Naive thymus-derived CD4-positive, alpha-beta T cell (primary cell): ENCODE measurements around the gene FLNB. TPM values are rescaled to one million over a fixed set of nuclear protein-coding genes. Genes with fewer than 3 reads are reported as not detected.
A peak's percentile ranks its signal among the peaks of the same experiment; 100 is the strongest.

Source experiments
- ATAC-seq: fragments of 150-1000 bp; cut with Tn5 transposase; 2 replicates; pipeline ENCODE4 v1.10.0; 2021; ENCODE audit warnings: mild to moderate bottlenecking, moderate library complexity
- CTCF ChIA-PET: fragments of 350-600 bp; sonication (Branson Sonifier 250); formaldehyde crosslinking; loops from one replicate; lab custom pipeline; 2021; ENCODE audit warnings: antibody characterized with exemption; lab: Charles Lee
- POLR2A ChIA-PET: fragments of 350-600 bp; sonication (Branson Sonifier 250); formaldehyde crosslinking; loops from one replicate; lab custom pipeline; 2021; ENCODE audit warnings: antibody characterized with exemption, inconsistent platforms; lab: Charles Lee
- DNase-seq, 9 donors: peaks; one replicate each; pipeline versions ENCODE4 v3.0.0 to v3.0.0-alpha.2; 2020 to 2022; ENCODE audit warnings: mixed read lengths in 1 of 9
- H3K27ac ChIP-seq: one replicate; pipeline ENCODE4 v1.7.0; 2013; ENCODE audit warnings: mild to moderate bottlenecking, low read depth, low read length, moderate library complexity
- H3K27me3 ChIP-seq, 2 donors: one replicate each; pipeline ENCODE4 v1.7.0; 2013; ENCODE audit warnings: low read length in 2 of 2, mild to moderate bottlenecking in 2 of 2, moderate library complexity in 2 of 2; ENCODE audit not compliant: control insufficient read depth in 2 of 2, insufficient read depth in 2 of 2
- H3K36me3 ChIP-seq, 3 experiments: 1 replicate in 2 of 3; 2 replicates in 1 of 3; pipeline ENCODE4 v1.7.0; 2013; ENCODE audit warnings: low read length in 3 of 3, mild to moderate bottlenecking in 3 of 3, moderate library complexity in 1 of 3; ENCODE audit not compliant: insufficient read depth in 3 of 3, control insufficient read depth in 2 of 3
- H3K4me1 ChIP-seq, 2 donors: one replicate each; pipeline ENCODE4 v1.7.0; 2013; ENCODE audit warnings: low read length in 2 of 2, mild to moderate bottlenecking in 2 of 2, moderate library complexity in 1 of 2; ENCODE audit not compliant: control insufficient read depth in 2 of 2, insufficient read depth in 2 of 2
- H3K4me3 ChIP-seq: 2 replicates; pipeline ENCODE4 v1.7.0; 2013; ENCODE audit warnings: mild to moderate bottlenecking, low read length
- H3K9me3 ChIP-seq, 3 experiments: 1 replicate in 2 of 3; 2 replicates in 1 of 3; pipeline ENCODE4 v1.7.0; 2013; ENCODE audit warnings: low read length in 3 of 3; ENCODE audit not compliant: control insufficient read depth in 2 of 3
- H3K27ac Mint-ChIP-seq, 9 donors: one replicate each; pipeline ENCODE4 v1.8.0; 2020 to 2022; ENCODE audit warnings: mixed read lengths in 9 of 9, mild to moderate bottlenecking in 8 of 9, moderate library complexity in 5 of 9, inconsistent platforms in 2 of 9
- H3K27me3 Mint-ChIP-seq, 5 donors: one replicate each; pipeline ENCODE4 v1.8.0; 2021 to 2022; ENCODE audit warnings: mixed read lengths in 5 of 5, mild to moderate bottlenecking in 1 of 5
- H3K36me3 Mint-ChIP-seq, 5 donors: one replicate each; pipeline ENCODE4 v1.8.0; 2020 to 2022; ENCODE audit warnings: mixed read lengths in 5 of 5, mild to moderate bottlenecking in 3 of 5, inconsistent platforms in 1 of 5
- H3K4me1 Mint-ChIP-seq, 7 donors: one replicate each; pipeline ENCODE4 v1.8.0; 2020 to 2022; ENCODE audit warnings: mixed read lengths in 7 of 7, mild to moderate bottlenecking in 3 of 7, inconsistent platforms in 1 of 7
- H3K4me3 Mint-ChIP-seq, 10 donors: one replicate each; pipeline ENCODE4 v1.8.0; 2020 to 2022; ENCODE audit warnings: mild to moderate bottlenecking in 10 of 10, mixed read lengths in 10 of 10, moderate library complexity in 6 of 10, inconsistent platforms in 2 of 10
- H3K9me3 Mint-ChIP-seq, 11 donors: one replicate each; pipeline ENCODE4 v1.8.0; 2020 to 2022; ENCODE audit warnings: mixed read lengths in 11 of 11, mild to moderate bottlenecking in 4 of 11, inconsistent platforms in 1 of 11, moderate library complexity in 1 of 11
- intact Hi-C, 2 donors: fragments of 100-400 bp; cut with micrococcal nuclease; formaldehyde crosslinking; loops; one replicate each; pipeline ENCODE4 v1.15.1; 2023
- polyA plus RNA-seq, 2 donors: library from polyadenylated mRNA; unstranded; fragments of 300-500 nt; fragmentation: Illumina TruSeq; gene quantifications; one replicate each; pipeline ENCODE4 v1.2.3, GENCODE V29; 2021
- total RNA-seq, 6 experiments: library from RNA in 5 of 6; stranded (reverse) in 5 of 6; gene quantifications; 1 replicate in 5 of 6; 2 replicates in 1 of 6; pipeline ENCODE4 v1.2.3 and lab custom pipeline; 2021 to 2026

FLNB gene
- total and polyA plus RNA-seq, 7 experiments from 2014 or later = 15.7 to 66.7 (median 47.6) TPM

GRCh38 chr3:58135712-58136543 is 127.7 kb downstream of the FLNB start:
- DNase-seq (no peak), ATAC-seq (no peak)
- H3K27me3 ChIP-seq = no peaks in the 10 kb centered on the region
- no peaks in the 10 kb centered on the region for H3K4me1 ChIP-seq
- intact Hi-C loops = no loop called here
- H3K4me3 Mint-ChIP-seq = no peak overlapping the region
- H3K9me3 ChIP-seq = no peaks in the 10 kb centered on the region
- peak overlapping the region in 4 of 9 donors; percentile 12 to 48 (median 31) for H3K27ac Mint-ChIP-seq
- H3K27me3 Mint-ChIP-seq = no peaks in the 10 kb centered on the region
- H3K4me3 ChIP-seq = no peak overlapping the region
- no peaks in the 10 kb centered on the region for H3K4me1 Mint-ChIP-seq
- H3K36me3 Mint-ChIP-seq = peaks cover 25 to 79% (median 54%) of the 10 kb centered on the region in 5 donors
- CTCF ChIA-PET = interaction anchor here (0.6 kb wide), 1 partner anchor 55 kb away, joined by 6 read pairs; no protein-coding TSS in a partner anchor
- peaks cover 0 to 2% (median 0%) of the 10 kb centered on the region in 11 donors for H3K9me3 Mint-ChIP-seq
- H3K27ac ChIP-seq = no peak overlapping the region
- POLR2A ChIA-PET = no interaction called here
- peaks cover 0 to 90% (median 10%) of the 10 kb centered on the region in 3 experiments for H3K36me3 ChIP-seq

- Histone ChIP-seq H3K4me1 (no peaks in the 10 kb centered on the region), H3K4me3 (no peak overlapping the region), H3K27ac (no peak overlapping the region), H3K27me3 (no peaks in the 10 kb centered on the region), H3K36me3 (peaks cover 0 to 90% (median 10%) of the 10 kb centered on the region in 3 experiments), H3K9me3 (no peaks in the 10 kb centered on the region)
- no peak for ATAC-seq
- Mint-ChIP-seq H3K27me3 (no peaks in the 10 kb centered on the region), H3K9me3 (peaks cover 0 to 2% (median 0%) of the 10 kb centered on the region in 11 donors), H3K4me1 (no peaks in the 10 kb centered on the region), H3K4me3 (no peak overlapping the region), H3K27ac (no peak overlapping the region), H3K36me3 (peaks cover 21 to 78% (median 54%) of the 10 kb centered on the region in 5 donors)
- ChIA-PET POLR2A (no interaction called here), CTCF (no interaction called here)
- intact Hi-C loops = no loop called here
- no peak for DNase-seq
Observed at GRCh38 chr3:58137306-58137705, 129.1 kb downstream of the FLNB start.

- no peaks in the 10 kb centered on the region for H3K27me3 Mint-ChIP-seq
- no peaks in the 10 kb centered on the region for H3K4me1 Mint-ChIP-seq
- intact Hi-C loops = no loop called here
- Histone ChIP-seq H3K4me3 (no peak overlapping the region), H3K36me3 (peaks cover 0 to 92% (median 21%) of the 10 kb centered on the region in 3 experiments), H3K27me3 (no peaks in the 10 kb centered on the region), H3K9me3 (no peaks in the 10 kb centered on the region), H3K4me1 (no peaks in the 10 kb centered on the region), H3K27ac (no peak overlapping the region)
- H3K4me3 Mint-ChIP-seq = no peak overlapping the region
- ATAC-seq = no peak
- H3K27ac Mint-ChIP-seq = peak overlapping the region in 2 of 9 donors; percentile 16 to 22
- ChIA-PET POLR2A (no interaction called here), CTCF (interaction anchor here (0.7 kb wide), 1 partner anchor 25 kb away, joined by 3 read pairs; no protein-coding TSS in a partner anchor)
- peaks cover 0 to 2% (median 0%) of the 10 kb centered on the region in 11 donors for H3K9me3 Mint-ChIP-seq
- H3K36me3 Mint-ChIP-seq = peaks cover 20 to 74% (median 50%) of the 10 kb centered on the region in 5 donors
- DNase-seq = no peak
Observed at GRCh38 chr3:58141766-58142345, 133.6 kb downstream of the FLNB start.

GRCh38 chr3:58143417-58144055 is 135.3 kb downstream of the FLNB start:
- no peak for ATAC-seq
- Mint-ChIP-seq H3K4me1 (no peaks in the 10 kb centered on the region), H3K36me3 (peaks cover 13 to 71% (median 43%) of the 10 kb centered on the region in 5 donors), H3K4me3 (no peak overlapping the region), H3K9me3 (no peaks in the 10 kb centered on the region), H3K27me3 (no peaks in the 10 kb centered on the region), H3K27ac (peak overlapping the region in 1 of 9 donors; percentile 20)
- Histone ChIP-seq H3K27me3 (no peaks in the 10 kb centered on the region), H3K4me3 (no peak overlapping the region), H3K9me3 (no peaks in the 10 kb centered on the region), H3K4me1 (no peaks in the 10 kb centered on the region), H3K36me3 (peaks cover 0 to 92% (median 22%) of the 10 kb centered on the region in 3 experiments), H3K27ac (no peak overlapping the region)
- intact Hi-C loops = no loop called here
- DNase-seq = no peak
- ChIA-PET CTCF (no interaction called here), POLR2A (no interaction called here)

GRCh38 chr3:58144478-58145325 is 136.5 kb downstream of the FLNB start:
- Histone ChIP-seq H3K9me3 (no peaks in the 10 kb centered on the region), H3K27ac (no peak overlapping the region), H3K4me3 (no peak overlapping the region), H3K4me1 (no peaks in the 10 kb centered on the region), H3K27me3 (no peaks in the 10 kb centered on the region), H3K36me3 (peaks cover 0 to 94% (median 26%) of the 10 kb centered on the region in 3 experiments)
- CTCF ChIA-PET = no interaction called here
- H3K4me3 Mint-ChIP-seq = no peak overlapping the region
- no peak overlapping the region for H3K27ac Mint-ChIP-seq
- no peaks in the 10 kb centered on the region for H3K4me1 Mint-ChIP-seq
- intact Hi-C loops = no loop called here
- ATAC-seq (no peak), DNase-seq (no peak)
- POLR2A ChIA-PET = no interaction called here
- no peaks in the 10 kb centered on the region for H3K27me3 Mint-ChIP-seq
- no peaks in the 10 kb centered on the region for H3K9me3 Mint-ChIP-seq
- peaks cover 11 to 71% (median 51%) of the 10 kb centered on the region in 5 donors for H3K36me3 Mint-ChIP-seq

- H3K27me3 Mint-ChIP-seq = no peaks in the 10 kb centered on the region
- H3K27ac Mint-ChIP-seq = no peak overlapping the region
- H3K36me3 ChIP-seq = peaks cover 0 to 93% (median 26%) of the 10 kb centered on the region in 3 experiments
- no peaks in the 10 kb centered on the region for H3K4me1 ChIP-seq
- H3K4me3 ChIP-seq = no peak overlapping the region
- H3K4me1 Mint-ChIP-seq = peaks cover 0 to 3% (median 0%) of the 10 kb centered on the region in 7 donors
- H3K4me3 Mint-ChIP-seq = no peak overlapping the region
- intact Hi-C loops = no loop called here
- no peak for DNase-seq
- H3K9me3 ChIP-seq = no peaks in the 10 kb centered on the region
- POLR2A ChIA-PET = interaction anchor here (0.6 kb wide), 1 partner anchor 81 kb away, joined by 3 read pairs; no protein-coding TSS in a partner anchor
- no peaks in the 10 kb centered on the region for H3K9me3 Mint-ChIP-seq
- H3K27me3 ChIP-seq = no peaks in the 10 kb centered on the region
- CTCF ChIA-PET = interaction anchor here (0.6 kb wide), 1 partner anchor 1161 kb away, joined by 3 read pairs; no protein-coding TSS in a partner anchor
- peaks cover 2 to 68% (median 47%) of the 10 kb centered on the region in 5 donors for H3K36me3 Mint-ChIP-seq
- H3K27ac ChIP-seq = no peak overlapping the region
- ATAC-seq = no peak
Observed at GRCh38 chr3:58148049-58148448, 139.8 kb downstream of the FLNB start.
